PC-9 (cell line): ENCODE measurements around the gene HSPB3. TPM values are rescaled to one million over a fixed set of nuclear protein-coding genes. Genes with fewer than 3 reads are reported as not detected.

ENCODE experiments used
- BruUV-seq: library from RNA; stranded (reverse); fragments of 400-500 nt; replicated peaks from 2 replicates; lab custom pipeline; 2021; lab: Mats Ljungman, UMichigan
- CTCF ChIA-PET: fragments of 300-600 bp; sonication (Branson Sonifier 250); formaldehyde crosslinking; loops from one replicate; lab custom pipeline; 2022; ENCODE audit warnings: antibody characterized with exemption; lab: Charles Lee
- POLR2A ChIA-PET: fragments of 300-600 bp; sonication (Branson Sonifier 250); formaldehyde crosslinking; loops from one replicate; lab custom pipeline; 2022; ENCODE audit warnings: antibody characterized with exemption; ENCODE audit not compliant: unreplicated experiment; lab: Charles Lee
- DNase-seq, 2 experiments: peaks; one replicate each; pipeline versions ENCODE4 v3.0.0 to v3.0.0-alpha.2; 2015 to 2022; ENCODE audit warnings: mixed read lengths in 1 of 2
- H2AFZ ChIP-seq: fragments of 200-600 bp; sonication (generic); 2 replicates; pipeline ENCODE4 v1.8.1; 2017; ENCODE audit warnings: antibody characterized with exemption
- H3F3A ChIP-seq: fragments of 200-600 bp; sonication (generic); 2 replicates; pipeline ENCODE4 v1.8.1; 2017; ENCODE audit warnings: antibody characterized with exemption, mild to moderate bottlenecking, low read depth; ENCODE audit not compliant: insufficient read depth
- H3K27ac ChIP-seq: fragments of 200-600 bp; sonication (generic); 2 replicates; pipeline ENCODE4 v1.6.1; 2016; ENCODE audit warnings: mixed run types
- H3K27me3 ChIP-seq: fragments of 200-600 bp; sonication (generic); 2 replicates; pipeline ENCODE4 v1.6.1; 2016; ENCODE audit warnings: low read depth, mixed run types; ENCODE audit not compliant: insufficient read depth
- H3K36me3 ChIP-seq: fragments of 200-600 bp; sonication (generic); 2 replicates; pipeline ENCODE4 v1.6.1; 2016; ENCODE audit warnings: low read depth, mixed run types
- H3K4me1 ChIP-seq: fragments of 200-600 bp; sonication (generic); replicated peaks from 2 replicates; pipeline ENCODE4 v1.6.1; 2016; ENCODE audit warnings: mixed run types; ENCODE audit not compliant: insufficient read depth
- H3K4me2 ChIP-seq: fragments of 200-600 bp; sonication (generic); 2 replicates; pipeline ENCODE4 v1.6.1; 2017; ENCODE audit warnings: mixed run types
- H3K4me3 ChIP-seq: fragments of 200-600 bp; sonication (generic); 2 replicates; pipeline ENCODE4 v1.6.1; 2016; ENCODE audit warnings: mixed run types
- H3K79me2 ChIP-seq: fragments of 200-600 bp; sonication (generic); 2 replicates; pipeline ENCODE4 v1.6.1; 2017; ENCODE audit warnings: low read depth, mixed run types
- H3K9me2 ChIP-seq: fragments of 200-600 bp; sonication (generic); 2 replicates; pipeline ENCODE4 v1.8.1; 2017; ENCODE audit warnings: mild to moderate bottlenecking; ENCODE audit not compliant: insufficient read depth
- H3K9me3 ChIP-seq: fragments of 200-600 bp; sonication (generic); 2 replicates; pipeline ENCODE4 v1.8.1; 2016; ENCODE audit warnings: low read depth; ENCODE audit not compliant: insufficient read depth
- H4K20me1 ChIP-seq: fragments of 200-600 bp; sonication (generic); 2 replicates; pipeline ENCODE4 v1.8.1; 2017; ENCODE audit not compliant: insufficient read depth
- CTCF ChIP-seq: fragments of 200-600 bp; sonication (generic); conservative IDR thresholded peaks from 2 replicates; pipeline ENCODE4 v1.6.1; 2017; ENCODE audit warnings: mixed run types, antibody characterized with exemption, mild to moderate bottlenecking, moderate library complexity
- EZH2 ChIP-seq: fragments of 200-600 bp; sonication (generic); IDR thresholded peaks from 2 replicates; pipeline ENCODE4 v1.8.0; 2017; ENCODE audit warnings: antibody characterized with exemption, low read depth
- intact Hi-C: fragments of 100-400 bp; cut with micrococcal nuclease; formaldehyde crosslinking; loops from one replicate; pipeline ENCODE4 v1.10.0; 2022; ENCODE audit not compliant: unreplicated experiment
- total RNA-seq: library from RNA; stranded (reverse); gene quantifications from 2 replicates; pipeline ENCODE4 v1.2.3, GENCODE V29; 2021

Gene HSPB3
- total RNA-seq, 1 experiment from 2014 or later: not detected

- Histone ChIP-seq H3K36me3 (no peaks in the 10 kb centered on the region), H3K4me3 (no peak overlapping the region), H3K27ac (no peak overlapping the region), H3K79me2 (no peaks in the 10 kb centered on the region), H3K4me2 (no peak overlapping the region), H3K27me3 (peaks cover 8% of the 10 kb centered on the region; the same call in 1 of the 2 replicates), H2AFZ (no peak overlapping the region), H3F3A (no peaks in the 10 kb centered on the region), H3K9me2 (no peaks in the 10 kb centered on the region), H4K20me1 (no peaks in the 10 kb centered on the region), H3K4me1 (no peaks in the 10 kb centered on the region), H3K9me3 (no peaks in the 10 kb centered on the region)
- no peak for DNase-seq
- TF ChIP-seq CTCF (no peak), EZH2 (no peak)
- intact Hi-C loops: no loop called here
- POLR2A ChIA-PET: no interaction called here
- CTCF ChIA-PET: no interaction called here
- no TSS peak for BruUV-seq
These were observed 35.8 kb downstream of the HSPB3 start for GRCh38 chr5:54491326-54491725.

GRCh38 chr5:54492178-54492577 lies 36.7 kb downstream of the HSPB3 start:
- H3K4me1 ChIP-seq: no peaks in the 10 kb centered on the region
- H3K79me2 ChIP-seq: no peaks in the 10 kb centered on the region
- no peak overlapping the region for H3K4me2 ChIP-seq
- H3K36me3 ChIP-seq: no peaks in the 10 kb centered on the region
- H4K20me1 ChIP-seq: no peaks in the 10 kb centered on the region
- intact Hi-C loops: no loop called here
- H3K4me3 ChIP-seq: no peak overlapping the region
- POLR2A ChIA-PET: no interaction called here
- DNase-seq: no peak
- peaks cover 8% of the 10 kb centered on the region; the same call in 1 of the 2 replicates for H3K27me3 ChIP-seq
- H3K27ac ChIP-seq: no peak overlapping the region
- no peak overlapping the region for H2AFZ ChIP-seq
- H3F3A ChIP-seq: no peaks in the 10 kb centered on the region
- H3K9me2 ChIP-seq: no peaks in the 10 kb centered on the region
- BruUV-seq: no TSS peak
- no peaks in the 10 kb centered on the region for H3K9me3 ChIP-seq
- CTCF ChIA-PET: no interaction called here
- TF ChIP-seq EZH2 (no peak), CTCF (no peak)

- Histone ChIP-seq H3K36me3 (no peaks in the 10 kb centered on the region), H3K9me3 (0 out of 2 replicates have a peak, but pooled peaks cover 2% of the 10 kb centered on the region), H3K4me2 (no peak overlapping the region), H3K4me3 (no peak overlapping the region), H3K4me1 (no peaks in the 10 kb centered on the region), H3K9me2 (no peaks in the 10 kb centered on the region), H3K27ac (no peak overlapping the region), H3F3A (no peaks in the 10 kb centered on the region), H4K20me1 (no peaks in the 10 kb centered on the region), H3K79me2 (no peaks in the 10 kb centered on the region), H2AFZ (no peak overlapping the region), H3K27me3 (peaks cover 8% of the 10 kb centered on the region; the same call in 1 of the 2 replicates)
- TF ChIP-seq EZH2: no peak
- no peak for TF ChIP-seq CTCF
- DNase-seq: no peak
- ChIA-PET POLR2A (no interaction called here), CTCF (no interaction called here)
- BruUV-seq: no TSS peak
- intact Hi-C loops: no loop called here
These were observed 39.5 kb downstream of the HSPB3 start for GRCh38 chr5:54495027-54495426.

Other genes starting within 250 kb of the HSPB3 start
- 0.33 and 0.50 TPM in 2 replicates for gene ARL15, start 145.1 kb upstream of the HSPB3 start, total RNA-seq
- 9.7 and 13.1 TPM in 2 replicates for gene SNX18, start 62.1 kb downstream of the HSPB3 start, total RNA-seq